ENCODE data around the gene CLMN. TPM values are rescaled to one million over a fixed set of nuclear protein-coding genes. Genes with fewer than 3 reads are reported as not detected.
"Not testable (repeated sequence)": the region's sequence is repeated elsewhere in the genome, so short reads cannot be mapped to it uniquely, and the experiment has no call there.

Gene CLMN
- total and polyA plus RNA-seq, 2 of the 8 experiments (the other 6 are each of a cell fraction or from before 2014, with no cell fraction given) = 1.6 to 8.2 TPM

- H3K4me1 ChIP-seq (replicated peaks in 1 of 4; ENCODE audit: control insufficient read depth in 3 of 4, insufficient read depth in 4 of 4, low read length in 3 of 4); H2BK15ac ChIP-seq (ENCODE audit: low read length); H2AFZ ChIP-seq (ENCODE audit: low read length); POLR2A ChIA-PET (ENCODE audit: partially characterized antibody); H3K79me2 ChIP-seq (ENCODE audit: control insufficient read depth in 1 of 2, insufficient read depth in 2 of 2, low read length in 2 of 2); FAIRE-seq; H4K8ac ChIP-seq (ENCODE audit: extremely low read depth, insufficient read depth, low read length); H2AK5ac ChIP-seq (ENCODE audit: low read depth, low read length); H3K79me1 ChIP-seq (ENCODE audit: low read depth, low read length); H3K23me2 ChIP-seq (ENCODE audit: low read depth, low read length); H4K91ac ChIP-seq (replicated peaks; ENCODE audit: insufficient read length, low read length); H3K27ac ChIP-seq (ENCODE audit: low read depth, low read length); H2BK12ac ChIP-seq (ENCODE audit: low read depth, low read length); H3K36me3 ChIP-seq (ENCODE audit: control insufficient read depth in 2 of 4, insufficient read depth in 4 of 4, low read length in 3 of 4); H3K4ac ChIP-seq (replicated peaks; ENCODE audit: insufficient read length, low read depth, low read length); H2BK120ac ChIP-seq (replicated peaks; ENCODE audit: low read depth, low read length); H3K56ac ChIP-seq (replicated peaks; ENCODE audit: insufficient read length, low read depth, low read length); H3K4me2 ChIP-seq (ENCODE audit: insufficient read depth in 1 of 2, low read depth in 2 of 2, low read length in 2 of 2); H2BK20ac ChIP-seq (ENCODE audit: low read length); H4K5ac ChIP-seq (ENCODE audit: insufficient read length, low read depth, low read length); H3K14ac ChIP-seq (ENCODE audit: insufficient read length); H3K9ac ChIP-seq (replicated peaks in 1 of 4; ENCODE audit: extremely low read depth in 1 of 4, low read depth in 3 of 4, low read length in 3 of 4); H3K4me3 ChIP-seq (ENCODE audit: extremely low read depth in 1 of 4, insufficient read depth in 2 of 4, low read depth in 3 of 4, low read length in 4 of 4); H4K20me1 ChIP-seq (replicated peaks in 1 of 2; ENCODE audit: control insufficient read depth in 1 of 2, insufficient read depth in 2 of 2, low read length in 2 of 2); DNase-seq (ENCODE audit: low read depth in 1 of 2, low spot score in 2 of 2); H3K27me3 ChIP-seq (replicated peaks in 1 of 4; ENCODE audit: control insufficient read depth in 3 of 4, extremely low read depth in 1 of 4, insufficient read depth in 3 of 4, low read length in 3 of 4); H3K18ac ChIP-seq (ENCODE audit: extremely low read depth, low read length); H2BK5ac ChIP-seq (ENCODE audit: low read depth, low read length); H3K23ac ChIP-seq (ENCODE audit: insufficient read length); H3K9me3 ChIP-seq (ENCODE audit: insufficient read depth in 2 of 2, low read depth in 1 of 2, low read length in 1 of 2): not testable (repeated sequence)
- CTCF ChIA-PET (ENCODE audit: partially characterized antibody) = interaction anchor here (0.6 to 1.0 kb wide), 3 partner anchors 10 to 53 kb away, joined by 3 read pairs; no protein-coding TSS in a partner anchor
- WGBS, 2 experiments (ENCODE audit: extremely low coverage in 1 of 2, insufficient coverage in 1 of 2, insufficient read length in 1 of 2, insufficient replicate concordance in 2 of 2, low coverage in 1 of 2, low lambda C conversion rate in 2 of 2, missing lambda C conversion rate in 1 of 2) = 85% methylated on average over 3 of the region's 3 CpGs; no CpG with 5 or more reads in 1 of the 2 experiments
These were observed 35.9 kb downstream of the CLMN start for GRCh38 chr14:95283802-95284201.

GRCh38 chr14:95282986-95283380 lies 36.7 kb downstream of the CLMN start:
- H3K9ac ChIP-seq (replicated peaks in 1 of 4; ENCODE audit: extremely low read depth in 1 of 4, low read depth in 3 of 4, low read length in 3 of 4); H3K27ac ChIP-seq (ENCODE audit: low read depth, low read length); H3K23ac ChIP-seq (ENCODE audit: insufficient read length); H3K18ac ChIP-seq (ENCODE audit: extremely low read depth, low read length); H2BK20ac ChIP-seq (ENCODE audit: low read length); H3K79me2 ChIP-seq (ENCODE audit: control insufficient read depth in 1 of 2, insufficient read depth in 2 of 2, low read length in 2 of 2); H3K9me3 ChIP-seq (ENCODE audit: insufficient read depth in 2 of 2, low read depth in 1 of 2, low read length in 1 of 2); H3K14ac ChIP-seq (ENCODE audit: insufficient read length); H3K23me2 ChIP-seq (ENCODE audit: low read depth, low read length); H3K4me1 ChIP-seq (replicated peaks in 1 of 4; ENCODE audit: control insufficient read depth in 3 of 4, insufficient read depth in 4 of 4, low read length in 3 of 4); H3K79me1 ChIP-seq (ENCODE audit: low read depth, low read length); DNase-seq (ENCODE audit: low read depth in 1 of 2, low spot score in 2 of 2); H3K4me2 ChIP-seq (ENCODE audit: insufficient read depth in 1 of 2, low read depth in 2 of 2, low read length in 2 of 2); H3K4ac ChIP-seq (replicated peaks; ENCODE audit: insufficient read length, low read depth, low read length); H3K4me3 ChIP-seq (ENCODE audit: extremely low read depth in 1 of 4, insufficient read depth in 2 of 4, low read depth in 3 of 4, low read length in 4 of 4); H3K56ac ChIP-seq (replicated peaks; ENCODE audit: insufficient read length, low read depth, low read length); H4K91ac ChIP-seq (replicated peaks; ENCODE audit: insufficient read length, low read length); H3K36me3 ChIP-seq (ENCODE audit: control insufficient read depth in 2 of 4, insufficient read depth in 4 of 4, low read length in 3 of 4); H2AK5ac ChIP-seq (ENCODE audit: low read depth, low read length); H2AFZ ChIP-seq (ENCODE audit: low read length); H2BK12ac ChIP-seq (ENCODE audit: low read depth, low read length); H4K20me1 ChIP-seq (replicated peaks in 1 of 2; ENCODE audit: control insufficient read depth in 1 of 2, insufficient read depth in 2 of 2, low read length in 2 of 2); POLR2A ChIA-PET (ENCODE audit: partially characterized antibody); H2BK120ac ChIP-seq (replicated peaks; ENCODE audit: low read depth, low read length); H4K5ac ChIP-seq (ENCODE audit: insufficient read length, low read depth, low read length); FAIRE-seq; H4K8ac ChIP-seq (ENCODE audit: extremely low read depth, insufficient read depth, low read length); H3K27me3 ChIP-seq (replicated peaks in 1 of 4; ENCODE audit: control insufficient read depth in 3 of 4, extremely low read depth in 1 of 4, insufficient read depth in 3 of 4, low read length in 3 of 4); H2BK5ac ChIP-seq (ENCODE audit: low read depth, low read length); H2BK15ac ChIP-seq (ENCODE audit: low read length): not testable (repeated sequence)
- WGBS, 2 experiments (ENCODE audit: extremely low coverage in 1 of 2, insufficient coverage in 1 of 2, insufficient read length in 1 of 2, insufficient replicate concordance in 2 of 2, low coverage in 1 of 2, low lambda C conversion rate in 2 of 2, missing lambda C conversion rate in 1 of 2) = 88% methylated on average over 5 of the region's 5 CpGs; no CpG with 5 or more reads in 1 of the 2 experiments
- CTCF ChIA-PET (ENCODE audit: partially characterized antibody) = interaction anchor here (1.7 kb wide), 1 partner anchor 79 kb away, joined by 5 read pairs; no protein-coding TSS in a partner anchor

All from H1 (cell line).